Stimulated activated CD4-positive, alpha-beta T cell treated with anti-CD3 and anti-CD28 coated beads, Interleukin-2, amount 100 ng/mL, for 48 hours (primary cell): Measurements from ENCODE around the gene ARMC12.

Experiments used
- DNase-seq, 2 donors: peaks; one replicate each; pipeline ENCODE4 v3.0.0-alpha.2; 2020

Gene ARMC12

DNA sequence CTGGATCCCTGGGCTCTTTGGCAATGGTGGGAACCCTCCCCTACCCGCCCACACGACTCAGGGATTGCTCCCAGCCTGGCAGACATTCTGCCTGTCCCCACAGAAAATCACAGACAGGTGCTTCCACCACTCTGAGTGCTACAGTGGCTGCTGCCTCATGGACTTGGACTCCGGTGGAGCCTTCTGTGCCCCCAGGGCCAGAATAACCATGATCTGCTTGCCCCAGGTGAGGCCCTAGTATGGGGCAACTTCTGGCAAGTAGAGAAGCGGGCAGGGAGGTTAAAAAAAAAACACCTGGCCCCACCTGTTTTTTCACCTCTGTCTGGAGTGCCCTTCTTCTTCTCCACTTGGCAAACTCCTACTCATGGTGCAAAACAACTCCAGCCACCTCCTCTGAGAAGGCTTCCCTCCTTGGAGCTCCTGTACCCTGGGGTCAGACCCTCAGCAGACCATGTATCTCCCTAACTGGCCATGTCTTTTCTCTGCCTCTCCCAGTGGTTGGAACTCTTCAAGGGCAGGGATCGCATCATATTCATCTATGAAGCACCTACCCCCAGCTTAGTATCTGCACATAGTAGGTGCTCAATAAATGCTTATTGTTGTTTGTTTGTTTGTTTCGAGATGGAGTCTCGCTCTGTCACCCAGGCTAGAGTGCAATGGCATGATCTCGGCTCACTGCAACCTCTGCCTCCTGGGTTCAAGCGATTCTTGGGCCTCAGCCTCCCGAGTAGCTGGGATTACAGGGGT lies 40.7 kb downstream of the ARMC12 start:
- DNase-seq = no peak

GRCh38 chr6:35778437-35778836 lies 41.6 kb downstream of the ARMC12 start:
- DNase-seq = no peak

DNA sequence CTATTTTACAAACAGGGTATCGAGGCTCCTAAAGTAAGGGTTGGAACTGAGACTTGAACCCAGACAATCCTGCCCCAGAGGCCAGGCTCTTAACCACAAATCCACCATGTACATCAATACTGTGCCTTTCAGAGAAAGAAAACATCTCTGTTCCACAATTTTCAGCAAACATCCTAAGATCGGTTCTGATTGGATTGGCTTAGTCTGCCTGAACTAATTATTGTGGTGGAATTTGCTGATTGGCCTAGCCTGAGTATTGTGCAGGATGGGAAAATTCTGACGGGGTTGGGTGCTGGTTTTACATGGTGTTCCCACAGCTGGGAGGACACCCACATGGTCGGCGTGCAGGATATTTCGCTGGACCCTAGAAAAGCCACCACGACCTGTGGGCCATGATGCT lies 43.9 kb downstream of the ARMC12 start, which contains the start of gene CLPSL1:
TSS of gene CLPSL1 (plus strand) at position 301 of the 400 bp plus-strand sequence. CDS start at position 393, 92 bp downstream.
- no peak for DNase-seq

DNA sequence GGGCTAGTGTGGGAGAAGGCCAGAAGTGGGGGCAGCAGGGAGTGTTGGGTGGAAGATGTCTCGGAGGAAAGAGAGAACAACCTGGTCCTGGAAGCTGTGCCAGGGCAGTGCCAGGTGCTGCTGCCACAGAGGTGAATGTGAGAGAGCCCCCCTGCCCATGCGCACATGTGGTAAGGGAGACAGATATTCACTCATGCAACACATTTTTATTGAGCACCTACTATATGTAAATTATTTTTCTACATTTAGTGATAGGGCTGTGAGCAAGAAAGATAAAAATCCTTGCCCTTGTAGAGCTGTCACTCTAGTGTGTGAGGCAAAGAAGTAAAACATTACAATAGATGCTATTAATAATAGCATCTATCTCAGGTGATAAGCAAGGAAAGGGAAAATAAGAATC lies 44.5 kb downstream of the ARMC12 start:
- DNase-seq = no peak

GRCh38 chr6:35782424-35782823 lies 45.6 kb downstream of the ARMC12 start:
- no peak for DNase-seq

- DNase-seq = no peak
These were observed 47.4 kb downstream of the ARMC12 start for GRCh38 chr6:35784200-35784599.

GRCh38 chr6:35786272-35786671 lies 49.4 kb downstream of the ARMC12 start:
- no peak for DNase-seq

DNA sequence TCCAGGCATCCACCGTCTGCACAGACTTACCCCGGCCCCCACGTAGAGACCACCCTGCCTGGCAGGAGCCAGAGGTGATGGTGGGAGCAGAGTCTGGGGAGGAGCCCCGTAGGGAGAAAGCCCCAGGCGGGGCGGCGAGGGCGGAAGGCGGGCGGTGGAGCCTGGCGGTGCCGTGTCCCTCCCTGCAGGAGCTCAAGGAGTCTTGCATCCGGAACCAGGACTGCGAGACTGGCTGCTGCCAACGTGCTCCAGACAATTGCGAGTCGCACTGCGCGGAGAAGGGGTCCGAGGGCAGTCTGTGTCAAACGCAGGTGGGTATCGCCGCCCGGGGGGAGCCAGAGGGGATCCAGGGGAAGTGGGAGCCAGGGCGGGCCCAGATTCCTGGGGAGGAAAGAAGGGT lies 50.0 kb downstream of the ARMC12 start:
- no peak for DNase-seq

DNA sequence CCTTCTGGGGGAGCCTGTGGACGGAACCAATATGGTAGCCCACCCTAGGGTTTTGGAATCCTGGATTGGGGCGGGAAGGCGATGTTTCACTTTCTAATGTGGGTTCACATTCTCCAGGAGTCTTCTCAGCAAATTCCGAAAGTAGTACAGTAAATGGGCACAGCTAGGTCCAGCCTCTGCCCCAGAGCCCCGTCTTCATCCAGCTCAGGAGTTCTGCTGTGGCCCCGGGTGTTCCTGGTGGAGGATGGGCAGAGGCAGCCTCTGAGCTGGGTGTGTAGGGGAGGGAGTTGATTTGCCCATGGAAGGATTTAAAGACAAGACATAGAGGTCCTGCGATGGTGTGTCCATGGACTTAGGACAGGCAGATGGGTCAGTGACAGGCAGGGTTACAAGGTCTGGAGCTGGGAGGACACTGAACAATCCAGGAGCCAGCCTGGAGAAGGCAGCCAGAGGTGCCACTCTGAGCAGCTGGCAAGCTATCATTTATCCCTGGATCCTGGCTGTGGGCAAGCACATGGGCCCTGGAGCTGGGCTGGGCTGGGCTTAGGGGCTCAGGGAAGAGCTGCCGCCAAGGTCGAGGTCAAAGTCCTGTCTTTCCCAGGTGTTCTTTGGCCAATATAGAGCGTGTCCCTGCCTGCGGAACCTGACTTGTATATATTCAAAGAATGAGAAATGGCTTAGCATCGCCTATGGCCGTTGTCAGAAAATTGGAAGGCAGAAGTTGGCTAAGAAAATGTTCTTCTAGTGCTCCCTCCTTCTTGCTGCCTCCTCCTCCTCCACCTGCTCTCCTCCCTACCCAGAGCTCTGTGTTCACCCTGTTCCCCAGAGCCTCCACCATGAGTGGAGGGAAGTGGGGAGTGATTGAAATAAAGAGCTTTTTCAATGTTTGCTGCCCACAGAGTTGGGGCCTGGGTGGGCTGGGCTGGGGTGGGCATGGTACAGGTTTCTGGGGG lies 50.7 kb downstream of the ARMC12 start:
- no peak for DNase-seq

GRCh38 chr6:35788423-35788982 lies 51.7 kb downstream of the ARMC12 start:
- DNase-seq = no peak

GRCh38 chr6:35790683-35791082 lies 53.9 kb downstream of the ARMC12 start:
- no peak for DNase-seq

GRCh38 chr6:35794536-35795452 lies 58.0 kb downstream of the ARMC12 start:
- no peak for DNase-seq

DNA sequence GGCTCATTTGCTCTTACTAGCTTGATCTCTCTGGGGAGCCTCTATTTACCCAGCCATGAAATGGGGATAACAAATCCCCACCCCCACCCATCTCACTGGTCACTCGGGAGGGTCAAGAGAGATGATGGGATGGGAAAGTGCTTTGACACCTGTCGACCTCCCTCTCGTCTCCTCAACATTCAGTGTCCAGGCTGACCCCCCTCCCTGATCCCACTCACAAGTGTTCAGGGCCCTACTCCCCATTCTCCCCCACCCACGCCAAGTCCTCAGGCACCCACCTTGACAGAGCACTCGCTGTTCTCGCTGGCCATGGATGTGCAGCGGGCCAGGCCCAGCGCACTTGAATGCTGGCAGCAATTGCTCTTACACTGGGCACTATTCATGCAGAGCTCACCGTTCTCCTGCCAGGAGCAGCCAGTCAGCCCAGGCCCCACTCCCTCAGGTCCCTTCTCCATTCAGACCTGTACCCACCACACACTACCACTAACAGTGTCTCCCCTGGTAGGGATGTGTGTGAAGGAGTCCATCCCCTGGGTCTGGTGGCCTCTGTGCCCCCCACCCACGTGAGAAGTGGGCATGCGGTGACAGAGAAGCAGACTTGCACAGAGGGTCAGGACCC lies 58.7 kb downstream of the ARMC12 start:
- no peak for DNase-seq

- no peak for DNase-seq
These were observed 59.4 kb downstream of the ARMC12 start for GRCh38 chr6:35796236-35796635.

- DNase-seq = no peak
These were observed 61.1 kb downstream of the ARMC12 start for GRCh38 chr6:35797837-35798526.
